Right kidney (tissue), 1 donor: ENCODE data around the gene KCTD8.
"Not testable (repeated sequence)": the region's sequence is repeated elsewhere in the genome, so short reads cannot be mapped to it uniquely, and the experiment has no call there.

Experiments used
- DNase-seq: peaks from one replicate; pipeline ENCODE4 v3.0.0-alpha.2; 2016

KCTD8 gene

DNA sequence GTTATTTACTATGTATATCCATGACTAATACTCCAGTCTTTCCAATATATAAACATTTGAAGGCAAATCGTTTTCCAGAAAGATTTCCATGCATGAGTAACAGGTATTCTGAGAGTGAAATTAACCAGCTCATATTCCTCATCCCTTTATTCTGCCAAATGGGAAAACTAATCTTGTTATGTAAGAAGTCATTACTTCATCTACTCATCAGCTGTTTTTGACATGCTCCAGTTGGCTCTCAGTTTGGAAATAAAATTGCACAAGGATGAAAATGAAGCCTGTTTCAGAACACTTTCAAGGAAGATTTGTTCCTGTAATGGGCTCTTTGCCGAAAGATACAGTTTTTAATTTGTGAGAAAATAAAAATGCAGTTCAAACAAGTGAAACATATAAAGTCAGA, 121.9 kb downstream of the KCTD8 start:
- no peak for DNase-seq

DNA sequence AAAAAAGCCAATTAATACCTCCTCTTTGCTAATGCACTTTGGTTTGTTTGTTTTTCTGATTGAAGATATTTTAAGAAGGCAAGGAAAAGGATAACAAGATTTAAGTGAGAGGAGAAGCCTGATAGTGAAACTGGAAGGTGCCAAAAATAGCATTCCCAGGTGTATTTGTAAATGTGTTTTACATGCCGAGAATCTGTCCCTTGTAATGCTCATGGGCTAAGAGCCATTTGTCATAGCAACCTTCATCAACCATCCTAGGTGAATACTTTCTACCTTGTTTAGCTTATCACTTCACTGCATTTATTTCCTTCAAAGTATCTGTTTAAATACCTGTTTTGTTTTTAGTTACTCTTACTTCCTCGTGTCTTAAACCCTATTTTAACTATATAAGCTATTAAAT, 127.8 kb downstream of the KCTD8 start:
- DNase-seq = no peak

DNA sequence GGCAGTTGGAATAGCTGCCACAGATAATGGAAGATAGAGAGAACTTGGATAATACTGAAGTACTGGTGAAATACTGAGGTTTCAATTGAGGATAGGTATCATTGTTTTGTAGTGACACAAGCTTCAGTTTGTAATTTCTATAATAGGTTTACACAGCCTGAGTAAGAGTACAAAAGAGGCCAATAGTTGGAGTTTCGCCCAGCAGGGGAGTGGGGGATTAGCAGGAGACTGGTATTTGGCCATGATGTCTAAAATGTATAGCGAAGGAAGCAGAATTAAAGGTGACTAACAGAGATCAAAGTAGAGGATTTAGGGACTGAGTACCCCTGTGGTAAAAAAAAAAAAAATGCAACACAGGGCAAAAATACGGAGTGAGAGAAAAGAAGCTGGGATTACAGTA, 129.5 kb downstream of the KCTD8 start:
- no peak for DNase-seq

DNA sequence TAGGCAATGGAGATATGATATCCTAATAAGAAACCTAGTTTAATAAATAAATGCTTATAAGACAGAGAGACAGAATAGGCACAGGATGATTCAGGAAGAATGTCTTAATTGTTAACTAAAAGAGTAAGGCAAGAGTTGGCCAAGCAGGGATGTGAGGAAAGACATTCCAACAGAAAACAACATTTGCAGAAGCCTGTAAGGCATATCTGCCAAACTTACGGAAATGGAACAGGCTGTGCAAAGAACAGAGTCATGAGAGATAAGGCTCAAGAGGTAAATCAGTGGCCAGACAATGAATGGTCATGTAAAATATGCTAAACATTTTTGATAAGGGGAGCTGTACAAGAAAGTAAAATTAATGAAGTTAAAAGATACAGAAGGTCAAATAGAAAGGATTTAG, 134.9 kb downstream of the KCTD8 start:
- no peak for DNase-seq

DNA sequence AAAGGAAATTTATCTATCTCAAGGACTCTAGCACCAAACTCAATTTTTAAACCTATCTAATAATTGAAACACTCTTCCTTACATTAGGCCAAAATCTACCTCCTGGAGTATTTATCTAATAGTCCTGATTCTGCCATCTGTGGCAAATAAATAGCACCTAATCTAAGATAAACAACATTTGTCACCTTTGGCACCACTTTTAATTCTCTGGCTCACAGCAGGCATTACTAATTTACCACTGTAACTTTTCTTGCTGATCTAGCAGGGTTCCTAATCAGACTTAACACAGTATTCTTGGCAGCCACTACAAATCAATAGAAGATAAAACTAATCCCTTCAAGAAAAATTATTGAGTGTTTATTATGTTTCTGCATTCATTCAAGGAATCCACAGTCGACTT, 161.1 kb downstream of the KCTD8 start:
- DNase-seq = no peak

DNA sequence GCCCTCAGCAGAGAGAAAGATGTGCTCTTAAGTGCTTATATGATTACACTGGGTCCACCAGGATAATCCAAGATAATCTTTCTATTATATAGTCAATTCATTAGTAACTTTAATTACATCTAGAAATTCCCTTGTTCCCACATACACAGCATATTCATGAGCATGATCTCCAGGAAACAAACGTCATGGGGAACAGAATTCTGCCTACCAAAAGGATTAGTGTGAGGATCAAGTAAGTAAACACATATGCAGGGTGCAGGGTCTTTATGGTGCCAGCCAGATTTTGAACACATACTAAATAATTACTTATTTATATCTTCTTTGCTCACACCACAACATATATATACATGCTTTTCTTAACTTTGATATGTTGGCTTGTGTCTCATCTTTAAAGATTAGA, 169.1 kb downstream of the KCTD8 start:
- DNase-seq = no peak

DNA sequence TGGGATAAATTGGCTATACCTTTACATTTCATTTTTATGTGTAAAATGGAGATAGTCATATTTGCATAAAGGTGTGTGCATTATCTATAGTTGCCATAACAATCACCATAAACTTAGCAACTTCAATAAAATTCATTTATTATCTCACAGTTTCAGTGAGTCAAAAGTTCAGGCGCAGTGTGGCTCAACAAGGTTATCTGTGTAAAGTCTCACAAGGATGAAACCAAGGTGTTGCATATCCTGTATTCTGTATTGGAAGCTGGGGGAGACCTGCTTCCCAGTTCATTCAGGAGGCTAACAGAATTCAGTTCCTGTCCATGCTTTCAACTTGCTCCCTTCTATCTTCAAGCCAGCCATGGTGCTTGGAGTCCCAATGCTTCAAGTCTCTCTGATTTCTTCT, 169.5 kb downstream of the KCTD8 start:
- no peak for DNase-seq

DNA sequence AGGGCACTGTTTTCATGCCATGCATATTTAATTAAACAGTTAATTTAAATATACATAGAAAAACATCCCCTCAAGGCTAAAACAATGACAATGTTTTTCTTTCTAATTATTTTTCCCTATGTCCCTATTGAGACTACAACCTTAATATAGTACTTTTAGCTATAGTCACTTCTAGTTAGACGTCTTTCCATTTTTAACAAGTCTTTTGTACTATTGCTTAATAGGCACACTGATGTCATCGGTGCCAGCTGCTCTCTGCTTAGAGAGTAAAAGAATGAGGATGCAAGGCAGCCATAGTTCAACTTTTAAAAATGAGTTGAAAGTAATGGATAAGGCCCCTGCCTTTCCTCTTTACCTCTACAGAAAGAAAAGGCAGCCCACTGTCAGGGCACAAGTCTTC, 191.1 kb downstream of the KCTD8 start:
- DNase-seq = no peak

DNA sequence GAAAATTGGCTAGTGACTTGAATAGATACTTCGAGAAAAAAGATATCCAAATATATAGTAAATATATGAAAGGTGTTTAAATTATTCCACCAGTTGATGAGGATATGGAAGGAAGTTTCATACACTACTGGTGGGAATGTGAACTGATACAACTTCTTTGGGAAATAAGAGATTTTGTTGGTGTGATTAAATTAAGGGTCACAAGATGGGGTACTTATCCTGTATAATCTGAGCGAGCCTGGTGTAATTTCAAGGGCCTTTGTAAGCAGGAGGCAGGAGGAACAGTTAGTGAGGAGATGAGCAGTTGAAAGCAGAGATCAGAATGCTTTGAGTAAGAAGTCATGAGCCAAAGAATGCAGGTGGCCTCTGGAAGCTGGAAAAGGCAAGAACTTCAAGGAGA, 192.2 kb downstream of the KCTD8 start:
- DNase-seq = no peak

DNA sequence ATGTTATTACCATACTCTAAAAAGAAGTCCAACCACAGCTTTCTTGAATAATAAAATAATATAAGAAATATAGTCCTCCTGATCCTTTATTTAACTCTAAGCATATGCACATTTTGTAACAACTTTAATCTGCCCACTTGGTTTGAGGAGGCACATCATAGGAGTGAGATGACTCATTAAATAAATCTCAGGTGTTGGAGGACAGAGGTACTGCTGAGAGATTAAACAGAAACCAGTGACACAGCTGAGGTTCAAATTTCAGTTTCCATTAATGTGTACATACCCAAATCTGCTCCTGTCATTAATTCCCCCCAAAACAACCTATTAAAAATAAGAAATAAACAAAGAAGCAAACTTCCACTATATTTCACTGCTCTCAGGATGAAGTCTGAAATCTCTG, 211.0 kb downstream of the KCTD8 start:
- no peak for DNase-seq

DNA sequence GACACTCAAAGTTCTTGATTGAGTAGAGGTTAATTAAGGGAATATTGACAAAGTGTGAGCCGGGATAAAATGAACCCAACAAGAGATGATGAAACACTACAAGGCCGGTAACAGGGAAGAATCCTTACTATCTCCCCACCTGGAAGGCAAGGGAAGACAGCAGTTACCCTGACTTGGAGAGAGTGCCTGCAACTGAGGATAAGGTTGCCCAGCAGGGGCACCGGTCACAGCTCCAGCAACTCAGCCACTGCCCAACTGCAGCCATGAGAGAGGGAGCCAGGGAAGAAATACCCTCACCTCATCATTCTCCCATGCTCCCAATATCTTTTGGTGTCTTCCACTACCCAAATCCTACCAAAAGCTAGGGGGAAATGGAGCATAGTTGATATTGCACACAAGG, 212.7 kb downstream of the KCTD8 start:
- no peak for DNase-seq

DNA sequence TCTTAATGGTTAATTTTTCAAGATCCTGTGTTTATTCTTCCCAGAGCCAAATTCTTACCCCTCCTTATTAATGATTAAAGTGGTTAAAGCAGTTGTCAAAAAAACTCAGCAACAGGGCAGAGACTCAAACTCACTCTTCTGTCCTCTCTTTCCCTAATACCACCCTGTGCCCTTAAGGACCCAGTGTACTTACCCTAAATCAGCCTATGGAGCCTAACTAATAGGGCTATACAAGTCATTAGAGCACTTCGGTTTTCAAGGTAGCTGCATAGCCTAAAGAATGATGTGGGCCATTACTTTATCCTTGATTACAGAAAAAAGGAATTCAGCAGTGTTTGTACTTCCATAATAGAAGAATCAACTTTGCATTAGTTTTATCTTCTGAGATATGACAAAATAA, 216.3 kb downstream of the KCTD8 start:
- DNase-seq = no peak

DNA sequence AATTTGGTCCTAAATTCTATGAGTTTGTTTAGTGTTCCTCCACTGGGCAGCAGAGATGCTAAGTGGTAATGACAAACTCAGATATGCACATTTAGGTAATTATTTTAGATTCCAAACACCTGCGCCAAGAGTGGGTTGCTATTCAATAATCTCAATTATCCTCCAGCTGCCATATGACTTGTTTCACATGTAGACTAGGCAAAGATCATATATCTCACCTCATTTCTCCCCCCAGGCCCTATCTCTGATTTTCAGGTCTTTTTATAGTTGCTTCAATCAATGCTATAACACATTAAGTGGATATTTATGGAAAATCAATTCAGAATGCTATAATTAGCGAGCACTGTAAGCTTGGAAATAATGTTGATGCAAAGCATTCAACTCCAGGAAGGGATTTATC, 217.6 kb downstream of the KCTD8 start:
- DNase-seq = no peak

DNA sequence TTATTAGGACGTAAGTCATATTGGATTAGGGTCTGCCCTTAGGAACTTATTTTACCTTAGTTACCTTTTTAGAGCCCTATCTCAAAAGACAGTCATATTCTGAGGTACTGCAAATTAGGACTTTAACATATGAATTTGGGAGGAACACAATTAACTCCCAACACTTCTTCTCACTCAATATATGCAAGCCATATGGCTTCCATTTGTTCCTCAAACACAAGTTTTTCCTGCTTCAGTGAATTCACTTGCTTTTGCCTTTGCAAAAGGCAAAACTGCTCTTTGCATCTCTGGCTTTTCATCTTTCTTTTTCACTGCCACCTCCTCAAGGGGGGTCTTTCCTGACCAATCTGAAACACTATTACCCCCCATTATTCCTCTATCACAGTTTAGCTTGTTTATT, 220.3 kb downstream of the KCTD8 start:
- DNase-seq = no peak

DNA sequence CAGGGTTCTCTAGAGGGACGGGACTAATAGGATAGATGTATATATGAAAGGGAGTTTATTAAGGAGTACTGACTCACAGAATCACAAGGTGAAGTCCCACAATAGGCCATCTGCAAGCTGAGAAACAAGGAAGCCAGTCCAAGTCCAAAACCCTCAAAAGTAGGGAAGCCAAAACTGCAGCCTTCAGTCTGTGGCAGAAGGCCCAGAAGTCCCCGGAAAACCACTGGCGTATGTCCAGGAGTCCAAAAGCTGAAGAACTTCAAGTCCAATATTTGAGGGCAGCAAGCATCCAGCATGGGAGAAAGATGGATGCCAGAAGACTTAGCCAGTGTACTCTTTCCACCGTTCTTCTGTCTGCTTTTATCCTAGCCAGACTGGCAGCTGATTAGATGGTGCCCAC, 227.2 kb downstream of the KCTD8 start:
- no peak for DNase-seq

DNA sequence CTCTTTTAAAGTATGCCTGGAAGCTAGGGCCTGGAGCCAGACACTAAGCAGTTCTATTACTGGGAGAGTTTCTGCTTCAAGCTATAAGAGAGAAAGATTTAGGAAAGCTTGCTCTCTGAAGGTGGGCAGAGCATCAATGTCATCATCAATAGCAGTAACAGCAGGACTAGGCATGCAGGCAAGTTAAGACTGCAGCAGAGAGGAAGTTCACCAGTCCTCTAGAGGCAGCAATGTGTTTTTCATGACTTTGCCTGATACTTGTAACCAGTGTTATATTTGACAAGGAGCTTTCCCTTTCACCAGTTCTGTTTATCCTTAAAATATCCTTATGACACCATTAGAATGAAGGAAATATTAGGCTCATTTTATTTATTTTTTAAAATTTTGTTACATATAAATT, 237.9 kb downstream of the KCTD8 start:
- no peak for DNase-seq

DNA sequence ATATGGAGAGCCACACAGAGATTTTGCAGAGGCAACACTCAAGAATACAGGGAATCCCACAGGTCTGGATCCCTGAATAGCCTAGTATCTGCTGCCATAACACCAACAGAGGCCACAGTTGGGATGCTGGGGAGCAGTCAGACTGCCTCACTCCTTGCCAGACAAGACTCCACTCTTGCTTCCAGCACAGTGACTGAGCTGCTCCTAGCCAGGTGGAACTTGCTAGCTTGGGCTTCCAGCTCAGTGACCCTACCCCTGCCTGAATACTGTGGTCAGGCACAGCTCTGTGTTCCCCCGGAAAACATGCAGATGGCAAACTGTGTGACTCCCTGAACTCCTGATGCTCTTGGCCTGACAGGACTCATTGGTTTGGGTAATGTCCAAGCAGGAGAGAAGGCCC, 251.8 kb downstream of the KCTD8 start:
- DNase-seq = no peak

DNA sequence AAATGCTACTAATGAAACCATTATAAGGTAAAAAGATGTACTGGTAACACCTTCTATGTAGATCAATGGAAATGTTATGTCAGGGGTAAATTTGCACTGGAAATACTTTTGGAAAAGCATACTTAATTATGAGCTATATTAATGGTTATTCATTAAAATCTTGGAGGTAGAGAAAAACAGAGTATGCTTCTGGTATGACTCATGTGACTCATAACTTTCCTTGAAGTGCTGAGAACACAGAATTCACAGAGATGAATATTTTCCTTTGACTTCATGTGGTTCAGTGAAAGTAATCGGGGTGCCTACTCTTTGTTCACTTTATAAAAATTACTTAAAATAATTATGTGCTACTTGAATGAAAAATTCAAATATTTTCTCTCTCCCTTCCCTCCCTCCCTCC, 254.2 kb downstream of the KCTD8 start:
- DNase-seq = no peak

DNA sequence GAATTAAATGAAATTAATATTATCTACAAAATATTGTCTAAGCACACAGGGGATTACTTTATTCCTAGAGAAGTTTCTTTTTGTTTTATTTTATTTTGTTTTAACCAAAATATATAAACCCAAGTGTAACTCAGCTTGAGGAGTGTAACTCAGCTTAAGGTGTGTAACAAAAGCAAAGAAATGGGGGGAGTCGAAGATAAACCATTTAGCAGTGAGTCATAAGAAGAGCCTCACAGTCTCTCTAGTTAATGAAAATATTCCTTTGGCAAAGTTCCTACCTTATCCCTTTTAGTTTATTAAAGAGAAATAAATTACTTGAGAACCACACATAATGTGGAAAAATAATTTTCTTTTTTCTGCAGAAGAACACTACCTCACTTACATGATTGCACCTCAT, 261.8 kb downstream of the KCTD8 start:
- no peak for DNase-seq

DNA sequence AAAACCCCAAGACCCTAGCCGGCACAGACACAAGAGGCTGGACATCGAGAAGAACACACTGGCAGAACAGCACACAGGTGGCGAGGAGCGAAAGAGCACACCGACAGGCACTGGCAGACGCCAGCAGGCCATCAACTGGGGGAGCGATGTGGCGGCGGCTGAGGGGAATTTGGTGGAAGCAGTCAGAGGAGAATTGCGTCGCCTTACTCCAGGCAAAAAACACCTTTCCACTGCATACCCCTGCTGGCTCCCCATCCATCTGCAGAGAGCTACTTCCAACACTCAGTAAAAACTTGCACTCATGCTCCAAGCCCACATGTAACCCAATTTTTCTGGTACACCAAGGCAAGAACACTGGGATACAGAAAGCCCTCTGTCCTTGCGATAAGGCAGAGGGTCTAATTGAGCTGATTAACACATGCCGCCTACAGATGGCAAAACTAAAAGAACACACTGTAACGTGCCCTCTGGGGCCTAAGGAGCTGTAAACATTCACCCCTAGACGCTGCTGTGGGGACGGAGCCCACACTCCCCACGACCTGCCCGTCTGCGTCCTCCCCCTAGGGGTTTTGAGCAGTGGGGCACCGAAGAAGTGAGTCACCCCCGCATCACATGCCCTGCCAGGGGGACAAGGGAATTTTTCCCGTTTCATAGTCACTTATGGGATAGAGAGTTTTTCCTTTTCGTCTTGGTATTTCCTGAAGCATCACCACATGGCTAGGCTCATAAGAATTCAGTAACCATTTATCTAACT, 262.3 kb downstream of the KCTD8 start:
- no peak for DNase-seq

DNA sequence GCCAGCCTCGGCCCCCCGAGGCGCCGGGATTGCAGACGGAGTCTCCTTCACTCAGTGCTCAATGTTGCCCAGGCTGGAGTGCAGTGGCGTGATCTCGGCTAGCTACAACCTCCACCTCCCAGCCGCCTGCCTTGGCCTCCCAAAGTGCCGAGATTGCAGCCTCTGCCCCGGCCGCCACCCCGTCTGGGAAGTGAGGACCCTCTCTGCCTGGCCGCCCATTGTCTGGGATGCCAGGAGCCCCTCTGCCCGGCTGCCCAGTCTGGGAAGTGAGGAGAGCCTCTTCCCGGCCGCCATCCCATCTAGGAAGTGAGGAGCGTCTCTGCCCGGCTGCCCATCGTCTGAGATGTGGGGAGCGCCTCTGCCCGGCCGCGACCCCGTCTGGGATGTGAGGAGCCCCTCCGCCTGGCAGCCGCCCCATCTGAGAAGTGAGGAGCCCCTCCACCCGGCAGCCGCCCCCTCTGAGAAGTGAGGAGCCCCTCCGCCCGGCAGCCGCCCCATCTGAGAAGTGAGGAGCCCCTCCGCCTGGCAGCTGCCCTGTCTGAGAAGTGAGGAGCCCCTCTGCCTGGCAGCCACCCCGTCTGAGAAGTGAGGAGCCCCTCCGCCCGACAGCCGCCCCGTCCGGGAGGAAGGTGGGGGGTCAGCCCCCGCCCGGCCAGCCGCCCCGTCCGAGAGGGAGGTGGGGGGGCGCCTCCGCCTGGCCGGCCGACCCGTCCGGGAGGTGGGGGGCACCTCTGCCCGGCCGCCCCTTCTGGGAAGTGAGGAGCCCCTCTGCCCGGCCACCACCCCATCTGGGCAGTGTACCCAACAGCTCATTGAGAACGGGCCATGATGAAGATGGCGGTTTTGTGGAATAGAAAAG, 266.9 kb downstream of the KCTD8 start:
- DNase-seq = not testable (repeated sequence)

DNA sequence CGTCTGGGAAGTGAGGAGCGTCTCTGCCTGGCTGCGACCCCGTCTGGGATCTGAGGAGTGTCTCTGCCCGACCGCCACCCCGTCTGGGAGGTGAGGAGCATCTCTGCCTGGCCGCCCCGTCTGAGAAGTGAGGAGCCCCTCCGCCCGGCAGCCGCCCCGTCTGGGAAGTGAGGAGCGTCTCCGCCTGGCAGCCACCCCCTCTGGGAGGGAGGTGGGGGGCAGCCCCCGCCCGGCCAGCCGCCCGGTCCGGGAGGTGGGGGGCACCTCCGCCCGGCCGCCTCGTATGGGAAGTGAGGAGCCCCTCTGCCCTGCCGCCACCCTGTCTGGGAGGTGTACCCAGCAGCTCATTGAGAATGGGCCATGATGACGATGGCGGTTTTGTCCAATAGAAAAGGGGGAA, 280.8 kb downstream of the KCTD8 start:
- DNase-seq = not testable (repeated sequence)

DNA sequence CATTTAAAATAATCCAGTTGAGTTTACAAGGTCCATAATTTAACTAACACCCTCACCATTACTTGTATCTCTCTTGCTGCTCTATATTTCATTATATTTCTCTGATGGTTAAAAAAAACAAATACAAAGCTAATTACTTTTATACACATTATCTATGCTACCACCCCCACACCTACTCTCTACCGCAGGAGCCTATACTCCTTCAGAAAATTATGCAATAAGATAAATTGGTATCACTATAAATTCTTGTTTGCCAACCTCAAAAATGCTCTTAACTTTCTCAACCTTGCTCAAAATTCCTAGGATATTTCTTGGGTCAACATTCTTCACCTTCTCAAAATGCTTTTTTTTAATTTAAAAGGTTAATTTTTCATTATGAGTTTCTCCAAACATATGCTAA, 282.7 kb downstream of the KCTD8 start:
- no peak for DNase-seq
